ENCODE data around the gene ZFPM1.
A peak's percentile ranks its signal among the peaks of the same experiment; 100 is the strongest.

The ZFPM1 gene

DNA sequence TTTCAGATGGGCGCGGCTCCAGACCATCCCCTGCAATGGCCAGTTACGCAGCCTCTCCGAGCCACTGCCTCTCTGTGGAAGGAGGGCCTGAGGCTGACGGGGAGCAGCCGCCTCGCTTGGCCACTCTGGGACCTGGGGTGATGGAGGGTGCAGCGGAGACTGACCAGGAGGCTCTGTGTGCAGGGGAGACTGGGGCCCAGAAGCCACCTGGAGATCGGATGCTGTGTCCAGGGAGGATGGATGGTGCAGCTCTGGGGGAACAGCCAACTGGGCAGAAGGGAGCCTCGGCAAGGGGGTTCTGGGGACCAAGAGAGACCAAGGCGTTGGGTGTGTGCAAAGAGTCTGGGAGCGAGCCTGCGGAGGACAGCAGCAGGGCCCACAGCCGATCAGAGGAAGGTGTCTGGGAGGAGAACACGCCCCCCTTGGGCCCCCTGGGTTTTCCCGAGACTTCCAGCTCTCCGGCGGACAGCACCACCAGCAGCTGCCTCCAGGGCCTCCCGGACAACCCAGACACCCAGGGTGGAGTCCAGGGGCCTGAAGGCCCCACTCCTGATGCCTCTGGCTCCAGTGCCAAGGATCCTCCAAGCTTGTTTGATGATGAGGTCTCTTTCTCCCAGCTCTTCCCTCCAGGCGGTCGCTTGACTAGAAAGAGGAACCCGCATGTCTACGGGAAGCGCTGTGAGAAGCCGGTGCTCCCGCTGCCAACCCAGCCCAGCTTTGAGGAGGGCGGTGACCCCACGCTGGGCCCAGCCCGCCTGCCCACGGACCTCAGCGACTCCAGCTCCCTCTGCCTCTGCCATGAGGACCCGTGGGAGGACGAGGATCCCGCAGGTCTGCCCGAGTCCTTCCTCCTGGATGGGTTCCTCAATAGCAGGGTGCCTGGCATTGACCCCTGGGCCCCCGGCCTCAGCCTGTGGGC, 17.4 kb upstream of the ZFPM1 start:
- TF ChIP-seq, protein P1, sequence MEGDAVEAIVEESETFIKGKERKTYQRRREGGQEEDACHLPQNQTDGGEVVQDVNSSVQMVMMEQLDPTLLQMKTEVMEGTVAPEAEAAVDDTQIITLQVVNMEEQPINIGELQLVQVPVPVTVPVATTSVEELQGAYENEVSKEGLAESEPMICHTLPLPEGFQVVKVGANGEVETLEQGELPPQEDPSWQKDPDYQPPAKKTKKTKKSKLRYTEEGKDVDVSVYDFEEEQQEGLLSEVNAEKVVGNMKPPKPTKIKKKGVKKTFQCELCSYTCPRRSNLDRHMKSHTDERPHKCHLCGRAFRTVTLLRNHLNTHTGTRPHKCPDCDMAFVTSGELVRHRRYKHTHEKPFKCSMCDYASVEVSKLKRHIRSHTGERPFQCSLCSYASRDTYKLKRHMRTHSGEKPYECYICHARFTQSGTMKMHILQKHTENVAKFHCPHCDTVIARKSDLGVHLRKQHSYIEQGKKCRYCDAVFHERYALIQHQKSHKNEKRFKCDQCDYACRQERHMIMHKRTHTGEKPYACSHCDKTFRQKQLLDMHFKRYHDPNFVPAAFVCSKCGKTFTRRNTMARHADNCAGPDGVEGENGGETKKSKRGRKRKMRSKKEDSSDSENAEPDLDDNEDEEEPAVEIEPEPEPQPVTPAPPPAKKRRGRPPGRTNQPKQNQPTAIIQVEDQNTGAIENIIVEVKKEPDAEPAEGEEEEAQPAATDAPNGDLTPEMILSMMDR (conservative IDR thresholded peaks at IDR 0.05) = no peak
- TF ChIP-seq ZFX (IDR thresholded peaks at IDR 0.05) = no peak
- no peak overlapping the region for H3K27ac ChIP-seq

- TF ChIP-seq ZFX (IDR thresholded peaks at IDR 0.05) = no peak
- TF ChIP-seq, protein P1 (conservative IDR thresholded peaks at IDR 0.05) = no peak
- no peak overlapping the region for H3K27ac ChIP-seq
These were observed 16.3 kb upstream of the ZFPM1 start for GRCh38 chr16:88436796-88437195.

- H3K27ac ChIP-seq = no peak overlapping the region
- TF ChIP-seq, protein P1 (conservative IDR thresholded peaks at IDR 0.05) = peak; percentile 95
- TF ChIP-seq ZFX (IDR thresholded peaks at IDR 0.05) = no peak
These were observed 15.6 kb upstream of the ZFPM1 start for GRCh38 chr16:88437367-88437964.

DNA sequence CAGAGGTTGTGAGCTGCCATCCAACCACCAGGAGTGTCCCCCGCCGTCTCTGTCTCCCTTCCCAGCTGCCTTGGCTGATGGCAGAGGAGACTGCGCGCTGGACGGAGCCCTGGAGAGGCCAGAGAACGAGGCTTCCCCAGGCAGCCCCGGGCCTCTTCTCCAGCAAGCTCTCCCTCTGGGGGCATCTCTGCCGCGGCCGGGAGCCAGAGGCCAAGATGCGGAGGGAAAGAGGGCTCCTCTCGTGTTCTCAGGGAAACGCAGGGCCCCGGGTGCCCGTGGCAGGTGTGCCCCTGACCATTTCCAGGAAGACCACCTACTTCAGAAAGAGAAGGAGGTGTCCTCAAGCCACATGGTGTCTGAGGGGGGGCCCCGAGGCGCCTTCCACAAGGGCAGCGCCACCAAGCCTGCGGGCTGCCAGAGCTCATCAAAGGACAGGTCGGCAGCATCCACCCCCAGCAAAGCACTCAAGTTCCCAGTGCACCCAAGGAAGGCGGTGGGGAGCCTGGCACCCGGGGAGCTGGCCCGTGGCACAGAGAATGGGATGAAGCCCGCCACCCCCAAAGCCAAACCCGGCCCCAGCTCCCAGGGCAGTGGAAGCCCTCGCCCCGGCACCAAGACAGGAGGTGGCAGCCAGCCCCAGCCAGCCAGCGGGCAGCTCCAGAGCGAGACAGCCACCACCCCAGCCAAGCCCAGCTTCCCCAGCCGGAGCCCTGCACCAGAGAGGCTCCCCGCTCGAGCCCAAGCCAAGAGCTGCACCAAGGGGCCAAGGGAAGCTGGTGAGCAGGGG, 14.8 kb upstream of the ZFPM1 start:
- no peak for TF ChIP-seq ZFX (IDR thresholded peaks at IDR 0.05)
- TF ChIP-seq, protein P1 (conservative IDR thresholded peaks at IDR 0.05) = no peak
- no peak overlapping the region for H3K27ac ChIP-seq

- H3K27ac ChIP-seq = no peak overlapping the region
- TF ChIP-seq, protein P1 (conservative IDR thresholded peaks at IDR 0.05) = no peak
- TF ChIP-seq ZFX (IDR thresholded peaks at IDR 0.05) = no peak
These were observed 14.1 kb upstream of the ZFPM1 start for GRCh38 chr16:88439016-88439415.

- no peak for TF ChIP-seq ZFX (IDR thresholded peaks at IDR 0.05)
- TF ChIP-seq, protein P1 (conservative IDR thresholded peaks at IDR 0.05) = no peak
- no peak overlapping the region for H3K27ac ChIP-seq
These were observed 13.4 kb upstream of the ZFPM1 start for GRCh38 chr16:88439706-88440105.
